Activated naive CD4-positive, alpha-beta T cell treated with anti-CD3 and anti-CD28 coated beads, Interleukin-2, amount 10 ng/mL, durations not matched to agents 5 hours and 36 hours (primary cell): ENCODE data around the gene TMED7. TPM values are rescaled to one million over a fixed set of nuclear protein-coding genes. Genes with fewer than 3 reads are reported as not detected.

Experiments used
- total RNA-seq, 2 experiments: library from RNA; stranded (reverse); gene quantifications; one replicate each; pipeline ENCODE4 v1.2.3, GENCODE V29; 2021

The TMED7 gene
- total RNA-seq, result 10 to 100 TPM; 43.1 to 50.5 TPM

GRCh38 chr5:115625579-115626444 lies at the start of gene TMED7:
Gene TMED7 (minus strand): TSS chr5:115626036. CDS start chr5:115625792, 244 bp downstream.

DNA sequence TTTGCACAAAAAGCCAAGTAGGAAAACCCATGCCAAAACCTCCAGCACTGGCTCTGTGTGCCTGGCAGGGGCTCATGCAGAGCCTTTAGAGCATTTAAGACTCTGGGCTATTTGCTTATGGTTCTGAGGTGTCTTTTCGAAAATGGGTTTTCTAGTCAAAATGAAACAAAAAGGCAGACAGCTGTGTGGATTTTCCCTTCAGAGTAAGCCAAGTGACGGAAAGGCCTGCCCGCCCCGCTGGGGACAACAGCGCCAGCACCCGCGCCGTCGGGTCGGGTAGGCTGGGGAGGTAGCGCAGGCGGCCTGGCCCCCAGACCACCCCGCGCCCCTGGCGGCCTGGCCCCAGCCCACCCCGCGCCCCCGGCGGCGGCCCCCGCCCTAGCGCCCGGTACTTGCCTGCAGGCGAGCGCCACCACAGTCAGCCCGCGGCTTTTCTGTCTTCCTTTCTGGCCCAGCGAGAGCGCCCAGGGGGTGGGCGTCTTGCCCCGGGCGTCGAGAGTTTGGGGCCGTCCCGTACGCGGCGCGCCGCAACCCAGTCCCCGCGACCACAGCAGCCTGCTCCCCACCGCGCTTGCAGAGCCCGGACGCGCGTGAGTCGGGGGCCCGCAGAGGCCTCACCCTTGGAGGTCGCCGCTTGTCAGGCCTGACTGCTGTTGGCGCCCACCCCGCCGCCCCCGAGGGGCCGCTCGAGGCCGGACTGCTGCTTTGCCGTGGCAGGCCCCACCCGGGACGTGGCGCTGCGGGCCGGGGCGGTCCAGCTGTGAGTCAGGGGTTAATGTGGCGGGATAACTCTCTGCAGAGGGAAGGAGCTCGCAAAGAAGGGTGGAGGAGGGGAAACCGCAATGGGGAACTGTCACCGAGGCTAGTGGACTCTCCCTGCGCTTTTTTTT lies 23.9 kb downstream of the TMED7 start, which contains the start of gene TICAM2:
Gene TICAM2 (minus strand): TSS at position 779 of the 890 bp plus-strand sequence. CDS start 21,223 bp downstream, outside the sequence.

Other genes starting within 250 kb of the TMED7 start
- gene FEM1C, start 81.3 kb downstream of the TMED7 start, total RNA-seq, result 10 to 100 TPM; 14.8 to 15.1 TPM
- under 1 TPM; 0.68 to 0.77 TPM for gene TICAM2, start 23.6 kb downstream of the TMED7 start, total RNA-seq
- under 1 TPM; 0.38 to 0.79 TPM for gene CDO1, start 190.6 kb upstream of the TMED7 start, total RNA-seq
- gene ATG12, start 215.5 kb upstream of the TMED7 start, total RNA-seq, result 10 to 100 TPM; 40.4 to 42.3 TPM
- 10 to 100 TPM; 71.7 to 73.1 TPM for gene AP3S1, start 215.9 kb upstream of the TMED7 start, total RNA-seq